ENCODE measurements around the gene ZNF561. TPM values are rescaled to one million over a fixed set of nuclear protein-coding genes. Genes with fewer than 3 reads are reported as not detected.
A peak's percentile ranks its signal among the peaks of the same experiment; 100 is the strongest.

ZNF561 gene
- total and polyA plus RNA-seq, 10 of the 15 experiments (the other 5 are each of a cell fraction or from before 2014, with no cell fraction given): 12.8 to 38.2 (median 22.2) TPM

- peaks cover 17 to 56% of the 10 kb centered on the region in 2 experiments for H3K36me3 ChIP-seq (ENCODE audit: control insufficient read depth in 2 of 2, insufficient read depth in 2 of 2, low read length in 1 of 2)
- H2AFZ ChIP-seq (ENCODE audit: control insufficient read depth, low read depth, low read length): no peak overlapping the region
- peaks cover 75% of the 10 kb centered on the region for H3K9me3 ChIP-seq (replicated peaks; ENCODE audit: control insufficient read depth, insufficient read depth, low read length)
- TF ChIP-seq CBX3 (IDR thresholded peaks at IDR 0.05; ENCODE audit: borderline replicate concordance, low read depth) (peak; percentile 19; the same call in 1 of the 2 replicates), USF2 (IDR thresholded peaks at IDR 0.05; ENCODE audit: borderline replicate concordance, low read depth, low read length) (no peak), EED (IDR thresholded peaks at IDR 0.05; ENCODE audit: low read depth) (no peak), PML (IDR thresholded peaks at IDR 0.05; ENCODE audit: low read length) (no peak), FOS (IDR thresholded peaks at IDR 0.05; ENCODE audit: borderline replicate concordance, extremely low read depth, insufficient read length) (no peak), BCLAF1 (IDR thresholded peaks at IDR 0.05) (no peak), CTCF (IDR thresholded peaks at IDR 0.05 in 2 of 3, conservative IDR thresholded peaks at IDR 0.05 in 1 of 3; ENCODE audit: control insufficient read depth in 2 of 3, extremely low read depth in 1 of 3, insufficient read depth in 1 of 3, low read depth in 3 of 3, low read length in 3 of 3) (0 out of 6 replicates have a peak, but pooled peaks of 1 of the 3 experiments have one; percentile 2), SP1 (IDR thresholded peaks at IDR 0.05; ENCODE audit: low read depth, low read length) (no peak), RAD51 (IDR thresholded peaks at IDR 0.05) (no peak), MXI1 (IDR thresholded peaks at IDR 0.05; ENCODE audit: low read depth, low read length) (no peak), IKZF2 (IDR thresholded peaks at IDR 0.05) (no peak)
- TF ChIP-seq, protein P1, sequence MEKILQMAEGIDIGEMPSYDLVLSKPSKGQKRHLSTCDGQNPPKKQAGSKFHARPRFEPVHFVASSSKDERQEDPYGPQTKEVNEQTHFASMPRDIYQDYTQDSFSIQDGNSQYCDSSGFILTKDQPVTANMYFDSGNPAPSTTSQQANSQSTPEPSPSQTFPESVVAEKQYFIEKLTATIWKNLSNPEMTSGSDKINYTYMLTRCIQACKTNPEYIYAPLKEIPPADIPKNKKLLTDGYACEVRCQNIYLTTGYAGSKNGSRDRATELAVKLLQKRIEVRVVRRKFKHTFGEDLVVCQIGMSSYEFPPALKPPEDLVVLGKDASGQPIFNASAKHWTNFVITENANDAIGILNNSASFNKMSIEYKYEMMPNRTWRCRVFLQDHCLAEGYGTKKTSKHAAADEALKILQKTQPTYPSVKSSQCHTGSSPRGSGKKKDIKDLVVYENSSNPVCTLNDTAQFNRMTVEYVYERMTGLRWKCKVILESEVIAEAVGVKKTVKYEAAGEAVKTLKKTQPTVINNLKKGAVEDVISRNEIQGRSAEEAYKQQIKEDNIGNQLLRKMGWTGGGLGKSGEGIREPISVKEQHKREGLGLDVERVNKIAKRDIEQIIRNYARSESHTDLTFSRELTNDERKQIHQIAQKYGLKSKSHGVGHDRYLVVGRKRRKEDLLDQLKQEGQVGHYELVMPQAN (conservative IDR thresholded peaks at IDR 0.05): no peak
- no peak overlapping the region for H3K4me3 ChIP-seq
- POLR2A ChIA-PET: no interaction called here
- ATAC-seq (no peak), FAIRE-seq (no peak), DNase-seq (ENCODE audit: low read depth, low spot score) (no peak)
- no peak overlapping the region for H3K27ac ChIP-seq (ENCODE audit: control insufficient read depth, insufficient read depth)
- no peaks in the 10 kb centered on the region for H3K4me1 ChIP-seq (ENCODE audit: control insufficient read depth, insufficient read depth, low read length)
- peaks cover 4% of the 10 kb centered on the region for H3K79me2 ChIP-seq (ENCODE audit: control insufficient read depth, insufficient read depth, low read length)
- CTCF ChIA-PET: no interaction called here
- in situ Hi-C loops (cut with MboI) (no loop called here), intact Hi-C loops (cut with micrococcal nuclease; ENCODE audit: unreplicated experiment) (no loop called here)
- no peaks in the 10 kb centered on the region for H4K20me1 ChIP-seq (ENCODE audit: control insufficient read depth, insufficient read depth)
- no peak overlapping the region for H3K9ac ChIP-seq (ENCODE audit: control insufficient read depth, insufficient read depth, low read length)
- no peaks in the 10 kb centered on the region for H3K27me3 ChIP-seq (replicated peaks in 1 of 2; ENCODE audit: control insufficient read depth in 2 of 2, insufficient read depth in 2 of 2, low read length in 1 of 2)
- 85% methylated on average over 1 of the region's 1 CpG for WGBS (ENCODE audit: insufficient coverage, insufficient replicate concordance, low lambda C conversion rate, missing lambda C conversion rate)
- no TSS peak for BruUV-seq (replicated peaks)
- SMC1A ChIA-PET (ENCODE audit: uncharacterized antibody, unreplicated experiment): no interaction called here
- RAD21 ChIA-PET (ENCODE audit: unreplicated experiment): no interaction called here
- no peak overlapping the region for H3K4me2 ChIP-seq (ENCODE audit: control insufficient read depth, insufficient read depth)
Measured at GRCh38 chr19:9566729-9567128, 54.3 kb downstream of the ZNF561 start.

All from GM12878 (cell line).